Activated CD4-positive, alpha-beta T cell treated with anti-CD3 and anti-CD28 coated beads for 36 hours (primary cell): ENCODE measurements around the gene HMGB4. TPM values are rescaled to one million over a fixed set of nuclear protein-coding genes. Genes with fewer than 3 reads are reported as not detected.

Experiments used
- ATAC-seq: fragments of 200-7000 bp; cut with Tn5 transposase; one replicate; pipeline ENCODE4 v1.10.0; 2021; ENCODE audit warnings: mild to moderate bottlenecking, moderate library complexity
- CTCF ChIA-PET: fragments of 350-600 bp; sonication (Branson Sonifier 250); formaldehyde crosslinking; loops from one replicate; lab custom pipeline; 2021; ENCODE audit warnings: antibody characterized with exemption; lab: Charles Lee
- POLR2A ChIA-PET: fragments of 350-600 bp; sonication (Branson Sonifier 250); formaldehyde crosslinking; loops from one replicate; lab custom pipeline; 2021; ENCODE audit warnings: antibody characterized with exemption, inconsistent platforms; lab: Charles Lee
- DNase-seq: peaks from one replicate; pipeline ENCODE4 v3.0.0-alpha.2; 2020
- H3K27ac Mint-ChIP-seq: one replicate; pipeline ENCODE4 v1.8.0; 2021; ENCODE audit warnings: mixed read lengths
- H3K27me3 Mint-ChIP-seq: one replicate; pipeline ENCODE4 v1.8.0; 2021; ENCODE audit warnings: mixed read lengths
- H3K36me3 Mint-ChIP-seq: one replicate; pipeline ENCODE4 v1.8.0; 2021; ENCODE audit warnings: low read depth, mixed read lengths
- H3K4me1 Mint-ChIP-seq: one replicate; pipeline ENCODE4 v1.8.0; 2021; ENCODE audit warnings: mixed read lengths
- H3K4me3 Mint-ChIP-seq: one replicate; pipeline ENCODE4 v1.8.0; 2021; ENCODE audit warnings: mild to moderate bottlenecking, moderate library complexity, mixed read lengths
- H3K9me3 Mint-ChIP-seq: one replicate; pipeline ENCODE4 v1.8.0; 2021; ENCODE audit warnings: low read depth, mixed read lengths
- intact Hi-C, 2 experiments: fragments of 100-400 bp; cut with DNase I in 1 of 2; cut with micrococcal nuclease in 1 of 2; formaldehyde crosslinking; loops; one replicate each; pipeline versions ENCODE4 v1.14.2 to v1.15.1; 2022 to 2024; cut with DNase I, micrococcal nuclease
- total RNA-seq, 2 experiments: library from RNA; stranded (reverse); gene quantifications; one replicate each; pipeline ENCODE4 v1.2.3, GENCODE V29; 2021

HMGB4 gene
- total RNA-seq, 2 experiments from 2014 or later, result not detected

DNA sequence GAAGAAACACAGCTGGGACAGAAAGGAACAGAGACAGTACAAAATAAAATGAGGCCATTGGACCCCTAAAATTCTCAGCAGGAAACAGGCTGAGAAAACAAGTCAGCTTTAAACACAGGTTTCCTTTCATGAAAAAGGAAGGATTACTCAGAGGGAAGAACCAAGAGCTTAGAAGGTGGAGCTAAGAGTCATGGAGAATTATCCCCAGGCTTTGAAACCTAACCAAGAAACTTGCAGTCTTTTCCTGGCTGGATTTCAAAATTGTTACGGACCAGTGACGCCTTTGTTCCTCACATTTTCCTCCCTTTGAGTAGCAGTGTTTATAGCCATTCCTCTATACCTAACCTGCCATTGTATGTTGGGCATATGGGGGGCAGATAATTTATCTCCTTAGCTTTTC, 8.8 kb downstream of the HMGB4 start:
- ATAC-seq, result no peak
- no peaks in the 10 kb centered on the region for H3K36me3 Mint-ChIP-seq
- peaks cover 10% of the 10 kb centered on the region for H3K27me3 Mint-ChIP-seq
- DNase-seq, result no peak
- no peak overlapping the region for H3K4me3 Mint-ChIP-seq
- peaks cover 3% of the 10 kb centered on the region for H3K4me1 Mint-ChIP-seq
- ChIA-PET POLR2A (no interaction called here), CTCF (interaction anchor here (1.2 kb wide), 1 partner anchor 10 kb away, joined by 4 read pairs; no protein-coding TSS in a partner anchor)
- H3K27ac Mint-ChIP-seq, result no peak overlapping the region
- H3K9me3 Mint-ChIP-seq, result no peaks in the 10 kb centered on the region
- intact Hi-C loops, result no loop called here

DNA sequence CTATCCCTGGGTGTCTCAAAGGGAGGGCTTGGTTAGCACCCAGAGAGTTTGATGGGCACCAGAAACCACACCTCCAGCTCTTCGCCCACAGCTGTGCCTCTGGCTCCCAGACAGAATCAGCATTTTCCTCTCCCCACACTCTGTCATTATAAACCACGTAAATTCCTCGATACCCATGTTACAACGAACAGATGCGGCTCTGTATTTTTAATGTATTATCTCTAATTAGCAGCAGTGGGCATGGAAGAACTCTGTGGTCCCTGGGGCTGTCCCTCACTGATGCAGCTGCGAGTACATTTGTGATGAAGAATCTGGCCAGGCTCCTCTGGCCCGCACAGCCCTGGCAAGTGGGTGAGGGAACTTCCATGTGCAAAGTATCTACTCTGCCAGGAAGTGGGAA, 10.8 kb downstream of the HMGB4 start:
- H3K4me1 Mint-ChIP-seq, result no peaks in the 10 kb centered on the region
- no peaks in the 10 kb centered on the region for H3K36me3 Mint-ChIP-seq
- CTCF ChIA-PET, result no interaction called here
- ATAC-seq (no peak), DNase-seq (no peak)
- POLR2A ChIA-PET, result no interaction called here
- H3K9me3 Mint-ChIP-seq, result no peaks in the 10 kb centered on the region
- peaks cover 8% of the 10 kb centered on the region for H3K27me3 Mint-ChIP-seq
- H3K27ac Mint-ChIP-seq, result no peak overlapping the region
- intact Hi-C loops, result no loop called here
- H3K4me3 Mint-ChIP-seq, result no peak overlapping the region

DNA sequence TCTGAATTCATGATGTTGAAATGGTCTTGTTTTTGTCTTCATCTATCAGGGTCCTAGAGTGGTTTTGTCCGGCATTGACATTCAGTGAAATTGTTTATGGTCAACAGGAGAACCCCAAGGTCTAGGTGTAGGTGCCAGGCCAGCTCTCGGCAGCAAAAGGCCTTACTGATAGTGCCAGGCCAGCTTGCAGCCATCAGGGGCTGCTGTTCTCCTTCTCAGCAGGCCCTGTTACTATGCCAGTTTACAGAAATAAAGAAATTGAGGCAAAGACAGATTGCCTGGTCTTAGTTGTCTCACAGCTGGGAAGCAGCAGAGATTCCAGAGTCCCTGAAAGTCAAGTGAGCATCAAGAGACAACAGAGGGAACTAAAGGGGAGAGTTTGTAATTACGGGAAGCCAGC, 12.0 kb downstream of the HMGB4 start:
- DNase-seq (no peak), ATAC-seq (no peak)
- no peak overlapping the region for H3K27ac Mint-ChIP-seq
- H3K27me3 Mint-ChIP-seq, result peaks cover 9% of the 10 kb centered on the region
- CTCF ChIA-PET, result interaction anchor here (0.6 kb wide), 2 partner anchors 30 to 270 kb away, joined by 4 read pairs; no protein-coding TSS in a partner anchor
- H3K4me3 Mint-ChIP-seq, result no peak overlapping the region
- H3K4me1 Mint-ChIP-seq, result no peaks in the 10 kb centered on the region
- intact Hi-C loops, result no loop called here
- POLR2A ChIA-PET, result no interaction called here
- no peaks in the 10 kb centered on the region for H3K36me3 Mint-ChIP-seq
- no peaks in the 10 kb centered on the region for H3K9me3 Mint-ChIP-seq

DNA sequence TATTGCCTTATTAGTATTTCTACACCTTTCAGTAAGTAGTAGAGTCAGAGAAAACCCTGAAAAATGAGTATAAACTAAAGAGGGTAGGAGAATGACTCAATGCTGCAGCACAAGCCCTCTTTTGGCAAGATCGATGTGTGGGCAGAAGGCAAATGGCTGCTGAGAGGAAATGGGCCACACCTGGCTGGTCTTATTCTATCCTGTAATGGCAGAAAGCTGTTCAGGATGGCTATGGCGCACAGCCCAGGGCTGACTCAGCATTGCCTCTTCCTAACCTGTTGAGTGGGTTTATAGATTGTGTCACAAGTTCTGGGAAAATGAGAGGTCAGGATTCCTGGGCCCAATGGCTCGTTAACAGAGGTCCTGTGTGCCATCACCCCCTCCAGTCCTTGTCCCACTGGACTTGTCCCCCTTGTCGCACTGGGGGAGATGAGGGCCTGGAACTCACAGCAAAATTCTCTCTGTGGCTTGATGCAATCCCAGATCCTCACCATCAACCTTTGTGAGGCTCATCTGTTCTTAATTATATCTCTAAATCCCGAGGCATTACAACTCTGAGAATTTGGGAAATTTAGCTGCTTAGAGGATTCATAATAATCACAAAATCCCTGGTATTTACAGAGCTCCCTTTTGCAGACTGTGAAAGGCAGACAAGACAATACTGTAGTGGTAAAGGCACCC, 13.2 kb downstream of the HMGB4 start:
- Mint-ChIP-seq H3K9me3 (no peaks in the 10 kb centered on the region), H3K36me3 (no peaks in the 10 kb centered on the region), H3K4me1 (no peaks in the 10 kb centered on the region), H3K4me3 (no peak overlapping the region), H3K27ac (no peak overlapping the region), H3K27me3 (peaks cover 14% of the 10 kb centered on the region)
- ChIA-PET CTCF (interaction anchor here (0.6 to 0.7 kb wide), 2 partner anchors 16 to 41 kb away, joined by 3 read pairs; no protein-coding TSS in a partner anchor), POLR2A (no interaction called here)
- ATAC-seq (no peak), DNase-seq (no peak)
- intact Hi-C loops, result no loop called here

DNA sequence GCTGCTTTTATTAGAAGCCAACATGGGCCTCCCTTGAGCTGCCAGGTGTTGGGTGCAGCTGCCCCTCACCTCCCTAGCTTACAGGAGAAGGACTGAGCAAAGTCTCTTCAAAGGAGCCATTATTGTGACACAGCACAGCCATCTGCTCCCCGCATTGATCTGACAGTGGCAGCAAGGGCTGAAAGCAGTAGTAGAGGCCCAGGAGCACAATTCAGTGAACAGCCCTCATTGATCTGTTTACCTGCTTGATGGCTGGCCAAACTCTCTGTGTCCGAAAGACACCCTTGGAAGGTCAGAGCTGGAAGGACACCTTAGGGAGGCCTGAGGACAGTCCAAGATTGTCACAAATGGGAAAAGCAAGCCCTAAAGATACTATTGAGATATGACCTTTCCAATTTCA, 14.5 kb downstream of the HMGB4 start:
- intact Hi-C loops, result no loop called here
- H3K9me3 Mint-ChIP-seq, result no peaks in the 10 kb centered on the region
- no peak for ATAC-seq
- ChIA-PET POLR2A (no interaction called here), CTCF (no interaction called here)
- H3K27me3 Mint-ChIP-seq, result peaks cover 14% of the 10 kb centered on the region
- H3K27ac Mint-ChIP-seq, result no peak overlapping the region
- H3K4me3 Mint-ChIP-seq, result no peak overlapping the region
- no peaks in the 10 kb centered on the region for H3K36me3 Mint-ChIP-seq
- no peak for DNase-seq
- no peaks in the 10 kb centered on the region for H3K4me1 Mint-ChIP-seq

DNA sequence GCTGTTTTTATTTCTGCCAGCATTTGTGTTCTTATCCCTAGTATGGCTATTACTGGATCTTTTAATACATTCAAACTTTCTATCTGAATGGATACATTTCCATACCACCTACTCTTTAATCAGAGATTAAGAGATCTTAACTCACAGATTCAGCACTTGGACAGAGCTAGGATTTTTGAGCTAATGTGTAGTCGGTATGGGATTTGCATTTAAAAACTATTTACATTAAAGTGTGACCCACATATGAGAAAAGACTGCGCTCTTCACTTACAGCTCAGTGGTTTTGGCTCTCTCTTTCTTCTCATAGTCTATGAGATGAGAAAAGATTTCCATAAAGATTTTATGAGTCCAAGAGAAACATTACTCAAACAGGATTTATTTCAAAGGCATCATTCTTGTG, 16.4 kb downstream of the HMGB4 start:
- Mint-ChIP-seq H3K4me3 (no peak overlapping the region), H3K27ac (no peak overlapping the region), H3K4me1 (no peaks in the 10 kb centered on the region), H3K27me3 (peaks cover 22% of the 10 kb centered on the region), H3K36me3 (no peaks in the 10 kb centered on the region), H3K9me3 (no peaks in the 10 kb centered on the region)
- ATAC-seq, result no peak
- no peak for DNase-seq
- intact Hi-C loops, result no loop called here
- ChIA-PET POLR2A (no interaction called here), CTCF (no interaction called here)

DNA sequence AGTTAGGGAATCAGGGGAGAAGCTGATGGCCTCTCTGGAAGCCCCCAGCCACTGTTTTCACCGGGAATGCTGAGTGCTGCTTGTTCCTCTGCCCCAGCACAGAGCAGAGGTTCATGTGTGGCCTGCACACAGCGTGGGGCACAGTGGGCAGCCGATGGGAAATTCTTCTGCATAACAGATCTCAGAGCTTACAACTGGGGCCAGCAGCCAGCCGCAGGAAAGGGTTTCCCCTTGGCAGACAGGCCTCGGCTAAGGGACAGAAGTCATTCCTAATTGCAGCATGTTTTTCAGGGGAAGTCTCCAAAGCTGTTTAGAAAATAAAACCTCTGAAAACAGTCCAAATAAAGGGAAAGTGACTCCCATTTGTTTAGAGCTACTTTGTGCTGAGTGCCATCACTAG, 22.6 kb downstream of the HMGB4 start:
- H3K27ac Mint-ChIP-seq, result no peak overlapping the region
- POLR2A ChIA-PET, result no interaction called here

DNA sequence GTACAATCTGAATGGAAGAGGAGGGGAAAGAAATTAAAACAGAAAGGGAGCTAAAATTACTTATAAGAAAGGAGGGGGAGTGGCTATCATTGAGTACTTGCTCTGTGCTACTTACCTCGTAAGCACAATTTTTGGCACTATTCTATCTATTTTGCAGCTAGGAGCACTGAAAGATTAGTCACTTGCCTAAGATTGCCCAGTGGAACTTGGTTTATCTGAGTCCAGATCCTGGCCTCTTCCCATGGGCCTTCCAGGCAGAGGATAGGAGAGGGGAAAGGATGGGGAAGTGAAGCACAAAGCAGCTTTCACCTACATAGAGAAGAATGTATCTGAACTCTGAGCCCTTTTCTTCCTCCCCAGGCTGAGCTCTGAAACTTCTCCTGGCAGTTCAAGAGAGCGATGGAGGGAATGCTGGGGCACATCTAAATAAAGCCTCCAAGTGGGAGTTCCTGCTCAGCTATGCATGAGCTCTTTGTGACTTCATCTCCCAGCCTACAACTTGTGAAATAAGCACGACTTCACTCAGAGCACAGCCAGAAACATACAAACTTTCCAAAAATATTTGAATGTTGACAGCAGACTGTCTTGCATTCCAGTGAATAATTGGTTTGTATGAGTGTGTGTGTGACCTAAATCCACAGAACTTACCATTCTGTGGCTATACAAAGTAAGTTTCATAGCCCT, 29.4 kb downstream of the HMGB4 start:
- POLR2A ChIA-PET, result no interaction called here
- intact Hi-C loops, result no loop called here
- Mint-ChIP-seq H3K9me3 (peaks cover 2% of the 10 kb centered on the region), H3K4me1 (no peaks in the 10 kb centered on the region), H3K27me3 (peaks cover 12% of the 10 kb centered on the region), H3K27ac (no peak overlapping the region), H3K4me3 (no peak overlapping the region), H3K36me3 (no peaks in the 10 kb centered on the region)
- CTCF ChIA-PET, result no interaction called here
- DNase-seq (no peak), ATAC-seq (no peak)

More for the DNA sequence above, 22.6 kb downstream of the HMGB4 start:
- Mint-ChIP-seq H3K4me1 (no peaks in the 10 kb centered on the region), H3K36me3 (no peaks in the 10 kb centered on the region), H3K9me3 (no peaks in the 10 kb centered on the region), H3K27me3 (peaks cover 15% of the 10 kb centered on the region), H3K4me3 (no peak overlapping the region)
- intact Hi-C loops, result no loop called here
- ATAC-seq (no peak), DNase-seq (no peak)
- CTCF ChIA-PET, result interaction anchor here (1.5 kb wide), 1 partner anchor 253 kb away, joined by 3 read pairs; no protein-coding TSS in a partner anchor

DNA sequence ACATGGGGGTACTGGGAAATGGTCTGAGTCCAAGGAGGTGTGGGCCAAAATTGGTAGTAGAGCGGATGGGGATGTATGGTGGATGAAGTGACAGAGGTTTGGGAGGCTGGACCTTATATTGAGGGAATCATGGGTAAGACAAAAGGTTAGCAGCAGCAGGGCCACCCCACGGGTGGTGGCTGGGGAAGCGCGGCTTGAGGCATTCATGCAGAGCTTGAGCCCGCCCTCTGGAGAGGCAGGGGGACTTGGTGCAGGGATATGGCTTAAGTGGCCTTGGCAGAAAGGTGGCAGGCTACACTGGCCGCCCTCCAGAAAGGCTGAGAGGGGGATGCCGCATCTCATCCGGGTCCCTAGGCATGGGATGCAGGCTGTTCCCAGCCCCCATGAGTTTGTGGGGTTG, 31.5 kb downstream of the HMGB4 start:
- Mint-ChIP-seq H3K36me3 (no peaks in the 10 kb centered on the region), H3K9me3 (peaks cover 2% of the 10 kb centered on the region), H3K27ac (no peak overlapping the region), H3K4me3 (no peak overlapping the region), H3K27me3 (peaks cover 14% of the 10 kb centered on the region), H3K4me1 (no peaks in the 10 kb centered on the region)
- DNase-seq (no peak), ATAC-seq (no peak)
- ChIA-PET CTCF (no interaction called here), POLR2A (no interaction called here)
- intact Hi-C loops, result no loop called here

DNA sequence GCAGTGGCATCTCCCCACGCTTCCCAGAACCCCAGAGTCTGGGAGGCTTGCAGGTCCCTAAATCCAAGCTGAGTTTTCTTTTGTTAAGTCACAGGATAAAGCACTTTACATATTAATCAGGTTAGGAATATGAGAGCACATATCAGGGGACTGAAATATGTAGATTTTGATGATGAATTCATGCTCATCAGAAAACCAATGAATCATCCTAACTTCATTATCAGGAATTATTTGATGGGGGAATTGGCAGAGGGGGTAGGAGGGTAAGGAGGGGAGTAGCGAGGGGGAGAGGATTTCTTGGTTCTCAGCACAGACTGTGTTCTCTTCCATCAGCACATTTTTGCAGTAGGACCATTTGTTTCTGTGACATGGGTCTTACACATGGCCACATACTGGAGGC, 32.1 kb downstream of the HMGB4 start:
- H3K9me3 Mint-ChIP-seq, result peaks cover 2% of the 10 kb centered on the region
- peaks cover 16% of the 10 kb centered on the region for H3K27me3 Mint-ChIP-seq
- no peak overlapping the region for H3K4me3 Mint-ChIP-seq
- ATAC-seq (no peak), DNase-seq (no peak)
- ChIA-PET CTCF (no interaction called here), POLR2A (no interaction called here)
- no peaks in the 10 kb centered on the region for H3K36me3 Mint-ChIP-seq
- H3K27ac Mint-ChIP-seq, result no peak overlapping the region
- no peaks in the 10 kb centered on the region for H3K4me1 Mint-ChIP-seq
- intact Hi-C loops, result no loop called here

DNA sequence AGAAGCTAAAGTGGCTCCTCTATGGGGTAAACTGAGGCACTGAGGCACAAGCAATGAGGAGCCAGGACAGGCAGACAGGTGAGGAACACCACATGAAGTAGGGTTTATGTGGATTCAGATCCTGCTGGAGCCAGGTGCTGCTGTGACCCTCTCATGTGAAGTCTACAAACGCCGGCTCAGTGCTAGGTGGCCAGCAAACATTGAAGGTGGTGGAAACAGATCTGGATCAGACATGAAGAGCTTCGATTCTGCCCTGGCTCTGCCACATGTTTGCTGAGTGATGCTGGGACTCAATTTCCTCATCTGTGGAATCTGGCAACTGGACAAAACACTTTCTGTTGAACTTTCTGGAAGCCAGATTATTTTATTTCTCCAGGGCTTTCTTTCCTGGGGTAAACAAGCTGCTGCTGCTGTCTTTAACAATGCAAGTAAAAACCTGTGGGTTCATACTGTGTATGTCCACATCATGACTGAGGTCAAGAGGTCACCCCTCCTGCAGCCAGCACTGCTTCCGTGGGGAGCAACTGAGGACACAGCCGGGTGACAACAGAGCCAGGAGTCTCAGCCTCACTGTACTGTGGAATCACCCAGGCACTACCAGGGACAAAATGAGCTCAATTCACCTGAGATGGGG, 33.3 kb downstream of the HMGB4 start:
- Mint-ChIP-seq H3K9me3 (peaks cover 2% of the 10 kb centered on the region), H3K4me1 (no peaks in the 10 kb centered on the region), H3K4me3 (no peak overlapping the region), H3K27ac (no peak overlapping the region), H3K27me3 (peaks cover 21% of the 10 kb centered on the region), H3K36me3 (no peaks in the 10 kb centered on the region)
- ATAC-seq (no peak), DNase-seq (no peak)
- intact Hi-C loops, result no loop called here
- ChIA-PET CTCF (interaction anchor here (1.2 kb wide), 1 partner anchor 9 kb away, joined by 3 read pairs; no protein-coding TSS in a partner anchor), POLR2A (no interaction called here)
